NCI-H2081 (cell line): ENCODE data around the gene CACNA1D.

Experiments used
- DNase-seq, 2 experiments: peaks; one replicate each; lab custom pipeline; 2025; lab: John Stamatoyannopoulos, UW

The CACNA1D gene

DNA sequence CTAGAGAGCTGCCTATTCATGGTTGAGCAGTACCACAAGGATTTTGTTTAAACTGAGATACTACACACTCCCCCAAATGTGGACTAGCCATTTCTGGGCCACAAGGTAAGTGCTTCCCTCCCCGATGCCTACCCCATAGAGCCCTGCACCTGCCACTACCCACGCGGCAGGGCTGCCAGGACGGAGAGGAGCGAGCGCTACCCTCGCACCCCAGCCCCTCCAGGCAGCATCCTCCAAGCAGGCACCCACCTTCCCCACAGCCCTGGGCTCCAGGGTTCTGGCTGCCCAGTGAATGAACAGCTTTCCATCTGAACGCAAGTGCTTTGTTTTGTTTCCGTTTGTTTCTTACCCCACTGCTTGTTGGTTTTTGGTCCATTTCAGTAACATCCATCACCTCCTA lies 292.6 kb downstream of the CACNA1D start:
- DNase-seq: no peak

GRCh38 chr3:53788038-53788437 lies 293.6 kb downstream of the CACNA1D start:
- DNase-seq: no peak

DNA sequence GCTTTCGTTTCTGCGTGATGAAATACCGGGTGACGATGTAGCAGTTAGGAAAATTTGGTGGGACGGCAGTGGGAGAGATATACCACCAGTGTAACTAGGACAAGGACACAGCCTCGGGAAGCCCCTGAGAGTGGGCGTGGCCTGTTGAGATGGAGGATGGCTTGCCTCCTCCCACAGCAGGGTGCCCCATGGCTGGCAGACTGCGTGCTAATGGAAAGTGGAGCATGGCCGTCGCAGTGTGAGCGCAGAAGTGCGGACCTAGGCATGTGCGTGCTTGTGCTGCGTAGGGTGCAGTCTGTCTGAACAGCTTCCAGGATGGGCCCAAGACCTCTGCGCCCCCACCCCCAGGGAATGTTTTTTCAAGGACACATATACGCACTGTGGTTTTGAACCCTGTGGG lies 295.0 kb downstream of the CACNA1D start:
- no peak for DNase-seq

DNA sequence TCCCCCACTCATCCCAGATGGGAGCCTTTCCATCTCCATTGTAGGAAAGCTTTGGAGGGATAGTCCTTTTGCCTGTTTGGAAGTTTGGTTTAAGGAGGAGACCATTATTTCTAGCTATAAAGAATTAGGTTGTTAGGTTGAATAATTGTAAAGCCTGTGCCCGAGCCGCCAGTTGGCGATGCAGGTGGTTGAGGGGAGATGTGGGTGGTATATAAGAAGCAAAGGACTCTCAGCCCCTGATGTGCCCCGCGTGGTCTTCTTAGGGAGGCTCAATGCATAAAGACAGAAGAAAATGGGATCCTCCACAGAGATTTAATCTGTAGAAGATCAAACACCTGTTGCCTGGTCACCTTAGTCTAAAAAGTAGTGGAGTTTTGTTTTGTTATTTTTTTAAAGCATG lies 296.1 kb downstream of the CACNA1D start:
- DNase-seq: no peak

DNA sequence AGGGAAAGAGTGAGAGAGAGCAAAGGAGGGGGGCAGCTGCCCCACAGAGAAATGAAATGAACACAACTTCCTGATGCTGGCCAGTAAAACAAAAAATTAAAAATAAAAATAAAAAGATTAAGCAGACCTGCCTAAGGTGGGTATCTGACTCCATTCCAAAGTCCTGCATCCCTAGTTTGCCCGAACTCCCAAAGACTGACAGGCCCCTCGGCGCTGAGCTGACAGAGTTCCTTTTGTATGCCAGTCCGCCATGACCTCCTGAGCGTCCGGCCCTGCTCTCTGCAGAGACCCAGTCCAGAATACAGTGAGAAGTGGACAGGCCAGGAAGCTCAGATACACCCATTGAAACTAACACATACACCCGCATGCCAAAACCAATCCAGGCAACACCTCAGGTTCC lies 296.9 kb downstream of the CACNA1D start:
- DNase-seq: no peak

GRCh38 chr3:53792866-53793265 lies 298.5 kb downstream of the CACNA1D start:
- DNase-seq: no peak

DNA sequence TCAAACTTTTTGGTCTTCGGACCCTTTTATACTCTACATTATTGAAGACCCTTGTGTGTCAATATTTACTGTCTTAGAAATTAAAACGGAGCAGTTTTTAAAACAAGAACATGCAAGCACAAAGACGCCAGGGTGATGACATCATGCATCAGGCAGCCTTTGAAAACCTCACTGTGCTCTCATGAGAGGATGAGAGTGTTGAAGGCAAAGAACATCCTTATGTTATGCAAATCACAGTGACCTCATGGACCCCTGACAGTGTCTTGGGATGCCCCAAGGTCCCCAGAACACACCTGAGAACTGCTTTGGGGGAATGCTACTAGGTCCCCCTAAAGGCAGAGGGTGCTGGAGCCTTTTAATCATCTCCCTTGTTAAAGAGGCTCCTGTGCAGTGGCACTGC lies 300.2 kb downstream of the CACNA1D start:
- no peak for DNase-seq

DNA sequence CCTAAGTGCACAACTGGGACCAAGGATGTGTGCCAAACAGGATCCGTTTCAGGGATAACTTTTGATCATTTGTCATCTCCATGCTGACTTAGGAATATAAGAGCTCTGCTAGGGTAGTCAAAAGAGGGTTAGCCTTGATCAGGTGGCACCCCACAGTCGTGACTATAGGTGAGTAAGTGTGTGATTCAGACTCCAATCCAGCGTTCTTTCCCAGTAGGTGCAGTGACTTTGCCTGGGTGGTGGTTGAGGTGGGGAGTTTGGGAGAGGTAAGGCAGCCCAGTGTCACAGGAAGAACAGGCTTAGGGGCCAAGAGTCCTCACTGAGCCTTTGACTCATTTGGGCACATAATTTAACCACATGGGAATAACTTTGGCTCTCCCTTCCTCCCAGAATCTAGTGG lies 300.8 kb downstream of the CACNA1D start:
- DNase-seq: no peak

- no peak for DNase-seq
These were observed 301.6 kb downstream of the CACNA1D start for GRCh38 chr3:53795789-53796560.

DNA sequence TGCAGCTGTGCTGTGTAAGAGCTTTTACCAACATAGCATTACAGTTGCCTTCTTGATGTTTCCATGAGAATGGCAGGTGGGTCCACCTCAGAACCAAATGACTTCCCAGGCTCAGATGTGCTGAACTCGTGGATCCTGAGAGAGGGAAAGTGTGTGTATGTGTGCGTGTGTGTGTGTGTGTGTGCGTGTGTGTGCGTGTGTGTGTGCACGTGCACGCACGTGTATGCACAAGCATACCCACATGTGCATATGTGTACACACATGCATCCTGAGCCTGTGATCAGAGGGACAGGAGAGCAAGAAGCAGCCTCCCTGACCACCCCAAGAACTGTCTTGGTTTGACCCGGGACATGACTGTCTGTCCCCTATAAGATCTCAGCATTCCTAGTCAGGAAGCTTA lies 303.7 kb downstream of the CACNA1D start:
- DNase-seq: no peak

DNA sequence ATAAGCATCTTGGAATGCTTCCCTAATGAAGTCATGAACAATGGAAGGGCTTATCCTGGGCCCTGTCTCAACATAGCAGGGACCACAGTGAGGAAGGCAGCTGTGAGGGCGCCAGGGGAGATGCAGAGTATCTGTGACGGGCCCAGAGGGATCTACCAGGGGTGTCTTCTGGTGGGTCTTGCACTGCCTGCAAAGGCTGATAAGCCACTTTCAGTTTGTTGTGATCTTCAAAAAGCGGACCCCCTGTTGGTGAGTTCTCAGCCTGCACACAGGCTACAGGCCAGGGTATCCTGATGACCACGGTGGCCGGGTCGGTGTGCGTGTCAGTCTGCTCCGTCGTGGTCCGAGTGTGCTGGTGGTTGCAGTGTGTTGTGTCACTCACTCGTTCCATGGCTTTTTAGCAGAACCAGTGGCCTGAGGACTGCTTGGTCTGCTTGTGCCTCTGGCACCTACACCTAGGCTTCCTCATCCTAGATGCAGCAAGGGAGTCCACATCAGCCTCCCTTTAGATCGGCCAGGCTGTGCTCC lies 305.0 kb downstream of the CACNA1D start:
- DNase-seq: no peak

DNA sequence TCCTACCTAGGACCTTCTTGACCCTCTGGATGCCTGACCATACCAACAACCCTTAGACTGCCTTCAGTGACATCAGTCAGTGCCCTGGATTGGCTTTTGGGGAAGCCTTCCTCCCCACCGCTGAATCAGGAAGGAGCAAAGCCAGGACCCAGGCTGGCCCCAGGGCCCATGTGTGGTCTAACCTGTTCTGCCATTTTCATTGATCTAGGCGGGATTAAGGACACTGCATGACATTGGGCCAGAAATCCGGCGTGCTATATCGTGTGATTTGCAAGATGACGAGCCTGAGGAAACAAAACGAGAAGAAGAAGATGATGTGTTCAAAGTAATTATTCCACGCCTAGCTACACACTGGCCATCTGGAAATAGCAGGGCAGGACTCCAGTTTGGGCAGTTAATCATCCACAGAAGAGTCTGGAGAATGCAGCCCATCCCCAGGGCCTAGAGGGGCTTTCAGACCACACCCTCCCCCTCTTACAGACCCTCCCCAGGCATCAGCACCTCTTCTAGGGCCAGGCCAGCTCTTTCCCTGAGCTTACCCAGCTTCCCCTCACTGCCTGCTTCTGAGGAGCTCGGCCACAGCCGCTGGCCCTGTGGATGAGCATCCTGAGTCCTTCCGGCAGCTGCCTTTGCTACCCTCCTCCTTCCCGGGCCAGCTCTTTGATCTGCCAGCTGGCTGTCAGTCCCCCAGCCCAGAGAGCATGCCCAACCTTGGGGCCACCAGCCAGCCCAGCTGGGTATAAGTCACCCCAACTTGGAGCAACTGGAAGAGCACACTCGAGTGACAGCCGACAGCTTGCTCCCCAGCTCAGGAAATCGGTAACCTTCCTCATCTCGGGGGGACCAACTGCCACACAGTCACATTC lies 305.9 kb downstream of the CACNA1D start:
- no peak for DNase-seq

DNA sequence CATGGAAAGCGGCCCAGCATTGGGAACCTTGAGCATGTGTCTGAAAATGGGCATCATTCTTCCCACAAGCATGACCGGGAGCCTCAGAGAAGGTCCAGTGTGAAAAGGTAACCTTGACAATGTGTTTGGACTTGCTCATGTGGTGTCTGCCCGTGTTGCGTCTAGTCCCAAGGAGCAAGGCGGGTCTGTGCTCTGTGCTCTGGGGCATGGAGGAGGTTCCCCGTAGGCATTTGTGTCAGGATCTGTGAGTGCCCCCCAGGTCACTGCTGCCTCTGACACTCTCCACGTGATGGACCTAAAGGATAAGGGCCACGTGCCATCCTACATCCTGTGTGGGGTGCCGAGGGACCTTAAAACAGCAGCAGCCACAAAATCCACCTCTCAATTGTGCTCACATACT lies 306.9 kb downstream of the CACNA1D start:
- DNase-seq: no peak

GRCh38 chr3:53802256-53802880 lies 308.0 kb downstream of the CACNA1D start:
- no peak for DNase-seq

DNA sequence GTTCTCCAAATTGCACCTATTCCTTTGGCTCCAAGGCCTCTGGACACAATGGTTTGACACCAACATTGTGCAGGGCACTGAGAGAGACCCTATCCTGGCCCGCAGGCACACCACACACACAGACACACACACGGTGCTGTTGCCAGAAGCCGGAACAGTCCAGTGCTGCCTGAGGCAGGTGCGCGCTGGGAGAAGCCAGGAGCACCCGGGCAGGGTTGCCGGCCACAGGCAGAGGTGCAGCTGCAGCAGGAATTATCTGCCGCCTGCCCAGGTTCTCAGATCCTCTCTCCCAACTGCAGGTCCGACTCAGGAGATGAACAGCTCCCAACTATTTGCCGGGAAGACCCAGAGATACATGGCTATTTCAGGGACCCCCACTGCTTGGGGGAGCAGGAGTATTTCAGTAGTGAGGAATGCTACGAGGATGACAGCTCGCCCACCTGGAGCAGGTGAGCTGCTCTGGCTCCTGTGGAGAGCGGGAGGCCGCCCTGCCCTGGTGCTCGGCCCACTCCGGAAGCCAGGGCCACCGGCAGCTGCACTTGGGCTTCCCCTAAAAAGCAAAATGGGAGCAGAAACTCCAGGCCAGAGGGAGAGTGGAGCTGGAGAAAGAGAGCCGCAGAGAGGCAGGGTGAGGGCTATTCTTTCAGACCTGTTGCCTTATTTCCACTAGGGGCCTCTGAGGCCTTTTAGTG lies 308.9 kb downstream of the CACNA1D start:
- DNase-seq: no peak

GRCh38 chr3:53803816-53804695 lies 309.6 kb downstream of the CACNA1D start:
- DNase-seq: no peak

- DNase-seq: no peak
These were observed 310.5 kb downstream of the CACNA1D start for GRCh38 chr3:53804697-53805462.

GRCh38 chr3:53805463-53806159 lies 311.2 kb downstream of the CACNA1D start:
- DNase-seq: no peak
